HG03520 (cell line): Measurements from ENCODE around the gene CPVL.
"Not testable (repeated sequence)": the region's sequence is repeated elsewhere in the genome, so short reads cannot be mapped to it uniquely, and the experiment has no call there.

ENCODE experiments used
- ATAC-seq: cut with Tn5 transposase; IDR thresholded peaks from one replicate; pipeline ENCODE4 v1.9.1; 2021; ENCODE audit warnings: mild to moderate bottlenecking, moderate library complexity; ENCODE audit not compliant: unreplicated experiment

CPVL gene

DNA sequence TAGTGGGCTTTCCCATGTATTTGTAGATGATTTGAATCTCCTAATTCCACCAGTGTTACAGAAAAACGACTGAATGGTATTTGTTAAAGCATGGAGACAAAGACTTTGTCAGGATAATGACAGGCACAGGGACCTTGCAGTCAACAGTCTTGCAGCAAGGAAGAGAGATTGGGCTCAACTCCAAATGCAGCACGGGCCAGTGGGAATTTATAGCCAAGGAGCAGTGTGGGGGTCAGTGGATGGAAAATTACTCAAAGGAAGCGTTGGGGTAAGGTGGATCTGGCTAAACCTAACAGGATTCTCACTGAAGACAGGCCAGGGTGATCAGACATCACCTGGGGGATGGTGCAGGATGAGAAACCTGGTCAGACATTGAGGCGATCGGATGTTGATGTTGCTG is 24.3 kb downstream of the CPVL start:
- ATAC-seq = no peak

DNA sequence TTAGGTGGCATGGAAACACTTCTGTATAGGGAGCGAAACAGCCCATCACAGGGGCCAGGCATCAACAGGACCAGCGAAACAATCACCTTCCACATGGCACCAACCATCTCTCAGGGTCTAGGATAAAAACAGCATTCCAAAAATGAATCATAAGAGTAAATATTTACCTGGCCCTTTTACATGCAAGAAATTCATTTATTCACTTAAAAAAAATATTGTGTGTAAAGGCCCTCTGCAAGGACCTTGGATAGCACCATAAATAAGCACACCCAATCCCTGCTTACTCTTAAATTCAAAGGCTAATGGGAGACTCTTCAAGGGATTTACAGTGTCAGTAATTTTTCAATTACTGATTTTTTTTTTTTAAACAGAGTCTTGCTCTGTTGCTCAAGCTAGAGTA is 25.4 kb downstream of the CPVL start:
- no peak for ATAC-seq

DNA sequence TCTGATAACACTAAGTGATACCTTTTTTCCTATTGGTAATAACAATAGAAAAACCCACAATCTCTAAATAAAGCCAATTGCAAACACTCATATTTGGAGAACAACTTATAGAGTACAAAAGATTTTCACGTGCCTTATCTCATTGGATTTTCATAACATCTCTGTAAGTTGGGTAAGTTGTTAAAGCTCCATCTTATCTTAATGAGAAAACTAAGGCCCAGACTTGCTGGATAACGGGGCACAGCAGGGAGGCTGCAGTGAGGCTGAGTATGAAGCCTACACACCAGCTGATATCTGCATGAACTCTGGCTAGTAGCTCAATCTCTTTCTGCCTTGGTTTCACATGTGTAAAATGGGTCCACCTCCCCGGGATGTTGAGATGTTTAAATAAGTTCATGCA is 26.8 kb downstream of the CPVL start:
- ATAC-seq = no peak

DNA sequence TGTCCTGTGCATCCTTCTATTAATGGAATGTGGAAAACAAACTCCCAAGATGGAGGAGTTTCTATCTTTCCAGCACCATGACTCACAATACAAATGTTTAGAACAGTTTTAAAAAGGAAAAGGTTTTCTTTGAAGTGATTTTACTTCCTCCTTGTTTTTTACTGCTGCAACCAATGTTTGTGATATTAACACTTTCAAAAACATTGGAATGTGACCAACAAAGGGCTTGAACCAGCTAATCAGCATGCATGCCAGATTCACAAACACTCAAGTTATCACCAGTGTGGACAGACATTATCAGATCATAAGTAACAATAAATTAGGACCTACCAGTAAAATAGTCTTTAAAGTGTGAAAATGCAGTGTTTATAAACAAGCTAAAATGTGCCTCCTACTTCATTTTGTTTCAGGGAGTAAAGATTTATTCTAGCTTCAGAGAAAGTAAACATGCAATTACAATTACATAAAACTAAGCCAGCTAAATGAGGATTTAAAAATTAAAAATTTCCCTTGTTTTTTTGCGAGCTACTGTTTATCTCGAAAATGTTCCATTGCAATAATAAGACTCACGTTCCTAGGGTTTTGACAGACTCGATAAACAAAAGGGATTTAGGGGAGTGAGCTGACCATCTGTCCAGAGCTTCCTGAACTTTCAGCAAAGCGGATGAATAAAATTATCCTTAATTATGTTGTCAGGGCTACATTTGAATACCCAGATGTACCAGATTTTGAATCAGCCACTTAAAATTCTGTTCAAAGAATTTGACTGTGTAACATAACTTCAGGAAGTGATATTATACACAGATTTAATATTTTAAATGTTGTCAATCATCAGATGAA is 29.8 kb downstream of the CPVL start:
- ATAC-seq = no peak

DNA sequence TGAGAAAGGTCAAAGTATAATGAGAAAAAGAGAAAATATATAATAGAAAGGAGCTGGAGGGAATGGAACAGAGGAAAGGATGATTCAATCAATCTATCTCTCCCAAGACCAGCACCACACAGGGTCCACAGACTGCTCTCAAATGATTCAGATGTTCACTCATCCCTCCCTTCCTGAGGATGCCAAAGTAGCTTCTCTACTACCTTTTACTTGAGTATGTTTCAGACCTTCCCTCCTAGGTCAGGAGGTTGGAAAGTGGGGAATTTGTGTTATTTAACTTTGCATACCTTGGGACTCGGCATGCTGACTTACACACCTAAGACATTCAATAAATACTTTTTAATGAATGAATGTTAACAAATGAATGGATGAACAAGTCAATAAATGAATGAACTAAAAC is 30.6 kb downstream of the CPVL start:
- ATAC-seq = no peak

DNA sequence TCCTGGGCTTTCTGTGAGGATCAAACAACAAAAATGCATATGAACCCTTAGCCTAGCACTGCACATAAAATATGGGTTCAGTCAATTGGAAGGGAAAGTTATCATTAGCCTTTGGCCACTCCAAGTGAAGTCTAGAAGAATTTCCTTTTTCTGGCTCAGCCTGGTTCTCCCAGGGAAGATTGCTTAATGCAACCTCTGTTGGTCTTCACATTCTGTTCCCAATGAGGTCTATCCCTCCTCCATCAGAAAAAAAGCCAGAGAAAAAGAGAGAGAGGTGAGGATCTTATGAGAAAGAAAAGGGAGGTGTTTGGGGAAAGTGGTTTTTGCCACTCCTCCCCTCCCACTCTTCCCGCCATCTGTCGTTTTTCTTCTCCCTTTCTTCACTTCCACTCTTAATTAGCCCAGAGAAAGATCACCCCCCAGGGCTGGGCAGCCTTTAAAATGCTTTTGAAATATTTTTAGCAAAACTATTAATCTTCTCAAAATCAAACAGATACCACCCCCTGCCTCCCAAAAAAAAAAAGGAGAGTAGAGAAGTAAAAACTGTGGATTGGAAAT is 31.1 kb downstream of the CPVL start:
- ATAC-seq = no peak

DNA sequence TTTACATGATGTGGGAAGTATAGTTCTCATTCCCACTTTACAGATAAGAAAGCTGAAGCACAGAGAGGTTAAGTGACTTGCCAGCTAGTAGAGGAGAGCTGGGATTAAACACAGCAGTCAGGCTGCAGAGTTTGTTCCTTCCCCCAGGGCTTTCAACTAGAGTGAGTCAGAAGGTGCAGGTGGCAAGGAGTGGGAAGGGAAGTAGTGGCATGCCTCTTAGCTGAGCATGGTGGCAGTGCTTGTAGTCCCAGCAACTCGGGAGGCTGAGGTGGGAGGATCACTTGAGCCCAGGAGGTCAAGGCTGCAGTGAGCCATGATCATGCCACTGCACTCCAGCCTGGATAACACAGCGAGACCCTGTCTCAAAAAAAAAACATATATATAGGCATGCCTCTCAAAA is 32.1 kb downstream of the CPVL start:
- not testable (repeated sequence) for ATAC-seq

DNA sequence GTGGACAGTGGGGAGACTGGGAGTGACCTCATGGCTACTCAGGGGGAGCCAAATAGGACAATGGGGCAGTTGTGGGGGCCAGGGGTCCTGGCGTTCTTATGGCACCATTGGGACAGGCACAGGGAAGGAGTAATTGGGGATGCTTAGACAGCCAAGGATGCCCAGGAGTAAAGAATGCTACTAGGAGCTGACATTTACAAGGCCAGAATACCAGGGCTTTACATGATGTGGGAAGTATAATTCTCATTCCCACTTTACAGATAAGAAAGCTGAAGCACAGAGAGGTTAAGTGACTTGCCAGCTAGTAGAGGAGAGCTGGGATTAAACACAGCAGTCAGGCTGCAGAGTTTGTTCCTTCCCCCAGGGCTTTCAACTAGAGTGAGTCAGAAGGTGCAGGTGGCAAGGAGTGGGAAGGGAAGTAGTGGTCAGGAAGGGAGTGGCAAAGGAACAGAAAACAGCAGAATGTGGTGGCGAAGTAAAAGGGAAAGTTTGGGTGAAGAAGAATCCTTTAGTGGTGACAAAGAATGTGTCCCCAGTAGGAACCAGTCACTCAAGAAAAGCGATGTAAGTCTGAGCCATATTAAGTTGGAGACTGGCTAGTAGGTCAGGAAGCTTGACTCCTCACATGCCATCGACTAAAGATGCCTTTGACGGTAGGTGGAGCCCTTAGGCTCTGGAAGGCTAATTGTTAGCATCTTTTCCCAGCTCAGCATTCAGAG is 32.8 kb downstream of the CPVL start:
- ATAC-seq = no peak

DNA sequence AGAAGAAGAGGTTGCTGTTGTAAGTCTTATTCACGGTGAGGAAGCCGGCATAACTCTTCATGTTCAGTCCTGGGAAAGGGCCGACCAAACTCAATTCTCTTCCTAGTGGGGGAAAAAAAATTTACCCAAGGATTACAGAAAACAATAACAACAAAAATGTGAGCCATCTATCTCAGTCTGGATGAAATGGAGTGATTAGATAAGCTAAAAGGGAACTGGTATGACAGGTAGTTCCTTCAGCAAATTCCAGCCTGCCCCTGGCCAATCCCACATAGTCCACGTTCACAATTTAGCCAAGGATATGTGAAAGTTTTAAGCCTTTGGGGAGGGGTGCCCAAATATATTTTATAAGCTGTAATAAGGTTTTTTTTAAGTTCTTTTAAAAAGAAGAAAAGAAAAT is 33.6 kb downstream of the CPVL start:
- ATAC-seq = no peak

DNA sequence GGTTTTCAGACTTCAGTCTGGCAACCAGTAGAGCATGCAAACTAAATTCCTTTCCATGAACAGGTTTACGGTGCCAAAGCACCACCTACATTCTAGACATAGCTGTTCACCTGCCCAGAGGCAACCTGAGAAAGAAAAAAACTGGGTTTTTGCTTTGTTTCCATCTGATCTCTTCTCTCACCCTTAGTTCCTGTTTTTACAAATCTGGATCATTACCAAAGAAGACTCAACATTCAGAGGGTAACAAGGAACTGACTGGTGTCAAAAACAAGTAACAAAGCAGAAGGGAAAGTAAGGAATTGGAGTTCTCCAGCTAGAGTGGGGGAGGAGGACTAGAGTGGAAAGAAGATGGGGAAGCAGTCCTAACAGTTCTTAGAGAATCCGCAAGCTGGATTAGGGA is 36.4 kb downstream of the CPVL start:
- no peak for ATAC-seq

DNA sequence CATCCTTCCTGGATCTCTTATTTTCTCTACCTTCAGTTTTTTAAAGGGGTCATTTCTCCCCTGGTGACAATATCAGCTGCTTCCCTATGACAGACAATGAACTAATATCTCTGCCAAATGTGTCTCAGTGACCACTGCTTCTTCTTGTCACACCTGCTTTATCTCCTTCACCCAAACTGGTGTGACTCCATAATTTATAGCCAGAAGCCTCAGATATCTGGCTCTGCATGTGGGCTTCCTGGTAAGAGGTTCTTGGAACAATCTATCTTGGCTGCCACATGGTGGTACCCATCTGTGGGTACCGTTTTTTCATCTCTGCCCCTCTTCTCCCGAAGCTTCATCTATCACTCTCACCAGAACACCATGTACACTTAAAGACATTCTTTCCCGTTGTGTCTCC is 37.0 kb downstream of the CPVL start:
- ATAC-seq = no peak

DNA sequence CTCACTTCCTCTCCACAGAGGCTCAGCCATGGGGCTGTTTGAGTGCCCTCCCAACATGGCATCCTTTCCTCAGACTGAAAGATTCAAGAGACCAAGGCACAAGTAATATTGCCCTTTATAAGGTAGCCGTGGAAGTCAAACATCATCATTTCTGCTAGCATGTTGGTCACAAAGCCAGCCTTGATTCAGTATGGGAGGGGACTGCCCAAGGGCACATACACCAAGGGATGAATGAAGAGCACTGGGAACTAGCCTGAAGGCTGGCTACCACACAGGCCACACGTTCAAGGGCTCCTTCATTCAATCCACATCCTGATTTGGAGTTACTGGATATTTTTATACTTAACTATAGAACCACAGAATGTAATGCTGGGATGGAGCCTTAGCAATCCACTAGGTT is 39.3 kb downstream of the CPVL start:
- ATAC-seq = no peak

DNA sequence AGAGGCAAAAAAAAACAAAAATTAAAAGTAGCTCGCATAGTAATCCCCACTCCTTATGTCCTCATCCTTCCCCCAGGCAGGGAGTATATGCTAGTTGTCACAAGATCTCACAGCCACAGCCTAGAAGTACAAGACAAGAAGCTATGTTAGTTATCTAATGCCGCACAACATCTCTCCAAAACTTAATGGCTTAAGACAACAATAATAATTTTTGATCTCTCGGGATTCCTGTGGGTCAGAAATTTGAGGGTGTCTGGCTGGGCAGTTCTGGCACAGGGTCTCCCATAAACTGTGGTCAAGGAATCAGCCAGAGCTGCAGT is 39.7 kb downstream of the CPVL start:
- ATAC-seq = no peak

DNA sequence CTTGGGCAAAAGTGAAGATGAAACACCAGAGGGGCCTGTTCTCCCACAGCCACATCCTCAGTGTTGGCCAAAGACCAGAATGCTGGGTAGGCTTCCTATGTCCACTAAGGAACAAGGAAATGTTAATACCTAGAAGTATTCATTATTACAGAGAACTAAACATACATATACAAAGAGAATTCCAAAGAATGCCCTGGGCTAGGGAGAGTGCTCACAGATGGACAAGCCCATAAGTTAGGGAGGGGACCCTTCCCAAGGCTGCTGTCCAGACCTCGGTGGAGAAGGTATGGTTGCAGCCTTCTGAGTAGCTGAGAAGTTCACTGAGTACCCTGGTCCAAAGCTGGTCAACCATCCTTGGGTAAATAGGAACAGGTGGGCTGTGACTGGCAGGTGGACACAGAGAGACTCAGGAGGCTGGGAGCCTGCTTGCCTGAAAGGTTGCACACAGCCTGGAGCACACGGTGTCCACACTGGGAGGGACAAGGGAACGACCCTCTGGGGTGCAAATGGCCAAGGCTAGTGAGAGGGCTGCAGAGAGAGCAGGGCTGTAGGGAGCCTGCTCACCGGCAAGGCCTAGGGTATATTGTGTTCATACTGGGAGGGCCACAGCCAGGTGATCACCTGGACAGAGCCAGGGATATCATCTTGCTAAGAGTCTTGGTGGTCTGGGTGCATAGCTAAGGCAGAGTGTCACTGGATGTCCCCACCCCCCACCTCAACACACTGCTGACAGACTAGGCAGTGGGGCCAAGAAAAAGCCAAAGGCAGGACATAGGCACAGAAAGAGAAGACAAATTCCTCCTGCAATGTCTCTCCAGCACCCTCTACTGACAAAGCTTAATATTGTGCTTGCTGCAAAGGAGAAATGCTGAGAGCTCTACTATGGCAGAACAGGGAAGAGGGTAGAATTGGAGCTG is 40.3 kb downstream of the CPVL start:
- ATAC-seq = no peak

DNA sequence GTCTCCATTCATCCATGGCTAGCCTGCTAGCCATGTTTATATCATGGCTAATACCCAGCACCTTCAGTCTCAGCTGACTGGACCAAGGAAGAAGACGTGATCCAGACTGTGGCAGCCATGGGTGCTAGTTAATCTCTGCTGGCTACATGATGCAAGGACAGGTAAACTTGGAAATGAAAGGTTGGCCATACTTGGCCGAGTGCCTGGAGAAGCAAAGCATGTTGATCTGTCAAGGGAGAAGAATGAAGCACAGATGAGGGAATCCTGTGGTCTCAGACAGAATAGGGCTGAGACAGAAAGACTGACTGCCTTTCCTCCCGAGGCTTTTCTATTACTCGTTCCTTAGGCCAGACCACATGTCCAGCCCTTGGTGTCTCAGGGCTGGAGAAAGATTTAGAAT is 41.1 kb downstream of the CPVL start:
- ATAC-seq = no peak

DNA sequence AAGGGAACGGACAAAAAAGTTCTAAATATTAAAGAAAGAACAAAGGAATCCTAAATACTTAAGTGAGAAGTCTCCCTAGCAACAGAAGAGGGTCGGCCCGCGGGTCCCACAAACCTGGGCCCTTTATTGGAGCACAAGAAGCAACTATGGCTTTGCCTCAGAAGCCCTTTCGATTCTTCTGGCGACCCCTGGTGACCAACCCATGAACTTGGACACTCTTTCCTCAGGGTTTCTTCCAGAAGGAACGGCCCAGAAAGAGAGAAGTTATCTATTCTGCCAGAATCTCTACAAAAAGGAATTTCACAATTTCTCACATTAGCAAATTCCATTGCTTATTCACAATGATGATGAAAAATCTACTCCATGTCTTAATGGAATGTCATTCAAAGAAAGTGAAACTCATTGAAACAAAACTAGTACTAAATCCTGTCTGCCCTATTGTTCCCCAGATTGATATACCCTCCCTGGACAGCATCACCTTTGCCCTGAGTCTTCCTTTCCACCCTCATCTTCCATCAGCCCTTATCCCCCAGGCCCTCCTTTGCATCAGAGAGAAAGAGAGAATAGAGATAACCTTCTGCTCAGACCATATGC is 43.7 kb downstream of the CPVL start:
- no peak for ATAC-seq

DNA sequence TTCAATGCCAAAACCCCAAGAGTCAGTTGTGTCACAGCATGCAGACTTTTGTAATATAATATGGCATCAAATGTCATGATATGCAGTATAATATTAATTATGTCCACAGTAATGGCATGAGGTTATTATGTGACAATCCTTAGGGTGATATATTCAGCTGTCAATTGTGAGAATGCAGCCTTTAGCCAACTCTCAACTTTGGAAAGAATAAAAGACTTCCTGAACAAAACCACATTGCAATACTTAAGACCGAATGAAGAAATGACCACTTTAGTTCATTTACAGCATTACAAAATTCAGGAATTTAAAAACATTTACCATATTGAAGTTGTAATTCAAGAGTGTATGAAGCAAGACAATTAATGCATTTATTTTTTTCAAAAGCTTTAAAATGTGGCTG is 45.4 kb downstream of the CPVL start:
- no peak for ATAC-seq

DNA sequence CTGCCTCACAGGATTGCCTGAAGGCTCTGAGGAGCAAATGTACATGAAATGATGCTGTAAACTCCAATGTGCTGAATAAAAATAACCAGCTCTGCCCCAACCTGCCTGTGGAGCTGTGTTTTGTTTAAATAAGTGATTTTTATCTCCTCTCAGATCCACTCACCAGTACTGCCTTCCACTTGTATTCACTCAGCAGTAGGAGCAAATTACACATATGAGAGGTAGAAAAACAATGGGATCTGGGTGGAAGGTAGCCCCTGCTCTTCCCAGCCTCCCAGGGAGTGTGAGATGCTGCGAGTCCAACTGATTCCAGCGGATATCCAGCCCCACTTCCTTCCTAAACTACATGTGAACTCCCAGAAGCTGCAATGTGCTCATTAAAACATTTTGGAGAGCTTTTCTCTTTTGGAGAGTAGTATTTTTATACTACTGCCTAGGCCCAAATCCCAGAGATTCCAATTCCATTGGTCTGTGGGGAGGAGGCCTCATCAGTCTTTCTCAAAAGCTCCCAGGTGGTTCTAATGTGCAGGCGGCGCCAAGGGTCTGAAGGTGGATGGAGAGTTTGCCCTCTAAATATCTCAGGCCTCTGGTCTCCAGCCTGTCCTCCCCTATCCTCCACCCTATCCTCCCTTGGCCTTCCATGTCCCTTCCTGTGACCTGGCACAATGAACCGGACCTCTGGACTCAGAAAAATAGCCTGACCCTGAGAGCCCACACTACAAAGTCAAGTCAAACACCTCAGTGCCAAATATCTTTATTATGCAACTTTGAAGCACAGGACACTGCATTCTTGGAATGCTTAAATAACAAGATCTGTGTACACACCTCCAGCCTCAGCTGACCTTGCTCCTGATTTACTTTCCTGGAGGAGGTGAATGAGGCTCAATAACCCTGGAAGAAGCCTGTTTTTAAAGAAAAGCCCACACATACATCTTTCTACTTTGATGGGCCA is 46.2 kb downstream of the CPVL start:
- ATAC-seq = no peak

DNA sequence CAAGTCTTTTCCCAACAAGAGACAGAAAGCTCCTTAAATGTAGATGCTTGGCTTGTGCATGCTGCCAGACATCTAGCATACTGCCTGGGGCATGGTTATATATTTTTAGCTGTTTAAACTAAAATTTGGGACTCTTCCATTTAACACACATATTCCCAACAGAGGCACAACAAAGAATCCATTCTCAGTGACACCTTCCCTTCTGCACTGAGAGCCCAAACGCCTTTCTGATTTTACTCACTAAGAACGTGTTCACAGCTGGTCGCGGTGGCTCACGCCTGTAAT is 49.9 kb downstream of the CPVL start:
- no peak for ATAC-seq
